ENCODE measurements around the gene ATP8B1.

ATP8B1 gene

DNA sequence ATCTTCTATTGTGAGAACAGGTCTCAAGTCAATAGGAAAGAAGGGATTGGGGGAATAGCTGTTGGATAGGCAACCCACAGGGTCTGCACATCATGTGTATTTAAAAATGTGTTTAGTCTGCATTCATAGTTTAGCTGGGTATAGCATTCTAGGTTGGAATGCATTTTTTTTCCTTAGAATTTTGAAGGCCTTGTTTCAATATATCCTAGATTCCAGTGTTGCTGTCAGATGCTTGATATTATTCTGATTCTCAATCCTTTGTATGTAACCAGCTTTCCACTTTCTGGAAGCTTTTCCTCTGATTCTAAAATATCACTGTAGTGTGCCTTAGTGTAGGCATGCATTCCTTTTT lies 9.0 kb upstream of the ATP8B1 start:
- no peak for DNase-seq (ENCODE audit: low read depth in 1 of 2, low spot score in 1 of 2)
- no peak overlapping the region for H3K4me3 ChIP-seq (replicated peaks; ENCODE audit: insufficient read depth, low read length)
- H3K27me3 ChIP-seq (ENCODE audit: insufficient read depth, poor library complexity, severe bottlenecking): no peaks in the 10 kb centered on the region
- no peak overlapping the region for H3K27ac ChIP-seq (replicated peaks)
- TF ChIP-seq POLR2AphosphoS5 (IDR thresholded peaks at IDR 0.05; ENCODE audit: low read depth): no peak
- no peak for TF ChIP-seq SPI1 (IDR thresholded peaks at IDR 0.05; ENCODE audit: borderline replicate concordance, low read depth)
- TF ChIP-seq GABPA (IDR thresholded peaks at IDR 0.05; ENCODE audit: low read depth): no peak
- TF ChIP-seq, protein P1, sequence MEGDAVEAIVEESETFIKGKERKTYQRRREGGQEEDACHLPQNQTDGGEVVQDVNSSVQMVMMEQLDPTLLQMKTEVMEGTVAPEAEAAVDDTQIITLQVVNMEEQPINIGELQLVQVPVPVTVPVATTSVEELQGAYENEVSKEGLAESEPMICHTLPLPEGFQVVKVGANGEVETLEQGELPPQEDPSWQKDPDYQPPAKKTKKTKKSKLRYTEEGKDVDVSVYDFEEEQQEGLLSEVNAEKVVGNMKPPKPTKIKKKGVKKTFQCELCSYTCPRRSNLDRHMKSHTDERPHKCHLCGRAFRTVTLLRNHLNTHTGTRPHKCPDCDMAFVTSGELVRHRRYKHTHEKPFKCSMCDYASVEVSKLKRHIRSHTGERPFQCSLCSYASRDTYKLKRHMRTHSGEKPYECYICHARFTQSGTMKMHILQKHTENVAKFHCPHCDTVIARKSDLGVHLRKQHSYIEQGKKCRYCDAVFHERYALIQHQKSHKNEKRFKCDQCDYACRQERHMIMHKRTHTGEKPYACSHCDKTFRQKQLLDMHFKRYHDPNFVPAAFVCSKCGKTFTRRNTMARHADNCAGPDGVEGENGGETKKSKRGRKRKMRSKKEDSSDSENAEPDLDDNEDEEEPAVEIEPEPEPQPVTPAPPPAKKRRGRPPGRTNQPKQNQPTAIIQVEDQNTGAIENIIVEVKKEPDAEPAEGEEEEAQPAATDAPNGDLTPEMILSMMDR (IDR thresholded peaks at IDR 0.05; ENCODE audit: insufficient read depth, low read length): no peak
- TF ChIP-seq, protein P2, sequence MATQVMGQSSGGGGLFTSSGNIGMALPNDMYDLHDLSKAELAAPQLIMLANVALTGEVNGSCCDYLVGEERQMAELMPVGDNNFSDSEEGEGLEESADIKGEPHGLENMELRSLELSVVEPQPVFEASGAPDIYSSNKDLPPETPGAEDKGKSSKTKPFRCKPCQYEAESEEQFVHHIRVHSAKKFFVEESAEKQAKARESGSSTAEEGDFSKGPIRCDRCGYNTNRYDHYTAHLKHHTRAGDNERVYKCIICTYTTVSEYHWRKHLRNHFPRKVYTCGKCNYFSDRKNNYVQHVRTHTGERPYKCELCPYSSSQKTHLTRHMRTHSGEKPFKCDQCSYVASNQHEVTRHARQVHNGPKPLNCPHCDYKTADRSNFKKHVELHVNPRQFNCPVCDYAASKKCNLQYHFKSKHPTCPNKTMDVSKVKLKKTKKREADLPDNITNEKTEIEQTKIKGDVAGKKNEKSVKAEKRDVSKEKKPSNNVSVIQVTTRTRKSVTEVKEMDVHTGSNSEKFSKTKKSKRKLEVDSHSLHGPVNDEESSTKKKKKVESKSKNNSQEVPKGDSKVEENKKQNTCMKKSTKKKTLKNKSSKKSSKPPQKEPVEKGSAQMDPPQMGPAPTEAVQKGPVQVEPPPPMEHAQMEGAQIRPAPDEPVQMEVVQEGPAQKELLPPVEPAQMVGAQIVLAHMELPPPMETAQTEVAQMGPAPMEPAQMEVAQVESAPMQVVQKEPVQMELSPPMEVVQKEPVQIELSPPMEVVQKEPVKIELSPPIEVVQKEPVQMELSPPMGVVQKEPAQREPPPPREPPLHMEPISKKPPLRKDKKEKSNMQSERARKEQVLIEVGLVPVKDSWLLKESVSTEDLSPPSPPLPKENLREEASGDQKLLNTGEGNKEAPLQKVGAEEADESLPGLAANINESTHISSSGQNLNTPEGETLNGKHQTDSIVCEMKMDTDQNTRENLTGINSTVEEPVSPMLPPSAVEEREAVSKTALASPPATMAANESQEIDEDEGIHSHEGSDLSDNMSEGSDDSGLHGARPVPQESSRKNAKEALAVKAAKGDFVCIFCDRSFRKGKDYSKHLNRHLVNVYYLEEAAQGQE (IDR thresholded peaks at IDR 0.05; ENCODE audit: insufficient replicate concordance, low read depth): no peak

DNA sequence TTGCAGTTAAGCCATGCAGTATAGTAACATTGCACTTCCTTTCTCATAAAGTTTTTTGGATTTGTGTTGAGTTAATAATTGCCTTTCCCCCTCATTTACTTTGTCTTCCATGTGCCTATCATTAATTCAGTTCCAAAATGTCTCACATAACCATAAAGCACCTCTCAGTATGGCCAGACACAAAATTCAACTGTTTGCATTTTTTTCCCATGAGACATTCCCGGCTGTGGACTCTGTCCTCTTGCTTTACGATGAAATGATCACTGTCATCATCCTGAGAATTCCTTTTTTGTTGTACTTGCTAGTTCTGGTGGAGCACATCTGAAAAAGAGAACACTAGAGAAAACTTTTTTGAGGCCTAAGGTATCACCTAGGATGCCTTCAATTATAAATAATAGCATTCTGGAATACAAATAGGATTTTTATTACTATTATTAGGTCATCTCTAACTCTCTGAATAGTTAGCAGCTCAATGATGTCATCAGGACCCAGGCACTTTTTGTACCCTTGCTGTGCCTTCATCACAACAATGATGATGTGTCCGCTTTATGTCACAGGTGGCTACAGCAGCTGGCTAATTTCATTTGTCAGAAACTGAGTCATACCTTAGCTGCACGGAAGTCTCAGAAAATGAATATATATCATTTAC lies 8.5 kb upstream of the ATP8B1 start:
- Histone ChIP-seq H3K27ac (replicated peaks) (no peak overlapping the region), H3K4me3 (replicated peaks; ENCODE audit: insufficient read depth, low read length) (no peak overlapping the region), H3K27me3 (ENCODE audit: insufficient read depth, poor library complexity, severe bottlenecking) (no peaks in the 10 kb centered on the region)
- TF ChIP-seq, protein P1 (IDR thresholded peaks at IDR 0.05; ENCODE audit: insufficient read depth, low read length): no peak
- no peak for TF ChIP-seq GABPA (IDR thresholded peaks at IDR 0.05; ENCODE audit: low read depth)
- TF ChIP-seq POLR2AphosphoS5 (IDR thresholded peaks at IDR 0.05; ENCODE audit: low read depth): no peak
- TF ChIP-seq SPI1 (IDR thresholded peaks at IDR 0.05; ENCODE audit: borderline replicate concordance, low read depth): no peak
- TF ChIP-seq, protein P2 (IDR thresholded peaks at IDR 0.05; ENCODE audit: insufficient replicate concordance, low read depth): no peak
- DNase-seq (ENCODE audit: low read depth in 1 of 2, low spot score in 1 of 2): no peak

DNA sequence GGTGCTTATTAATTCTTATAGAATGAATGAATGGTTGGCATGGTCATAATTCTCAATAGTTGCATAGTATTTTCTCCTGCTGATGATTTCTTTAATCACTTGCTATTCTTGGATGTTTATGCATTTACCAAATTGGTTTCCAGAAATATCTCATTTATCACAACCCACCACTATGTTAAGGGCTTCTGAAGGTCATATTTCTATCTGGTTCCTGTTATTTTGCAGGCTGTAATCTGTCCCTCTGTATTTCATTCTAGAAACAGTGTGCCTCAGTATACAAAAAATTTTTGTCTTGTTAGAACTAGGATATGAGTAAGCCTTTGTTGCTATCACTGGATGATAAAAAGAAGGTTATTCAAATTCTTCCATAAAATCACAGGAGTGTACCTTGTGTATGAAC lies 6.1 kb upstream of the ATP8B1 start:
- no peak for DNase-seq (ENCODE audit: low read depth in 1 of 2, low spot score in 1 of 2)
- no peak overlapping the region for H3K27ac ChIP-seq (replicated peaks)
- TF ChIP-seq, protein P2 (IDR thresholded peaks at IDR 0.05; ENCODE audit: insufficient replicate concordance, low read depth): no peak
- no peak for TF ChIP-seq POLR2AphosphoS5 (IDR thresholded peaks at IDR 0.05; ENCODE audit: low read depth)
- no peak for TF ChIP-seq GABPA (IDR thresholded peaks at IDR 0.05; ENCODE audit: low read depth)
- TF ChIP-seq SPI1 (IDR thresholded peaks at IDR 0.05; ENCODE audit: borderline replicate concordance, low read depth): no peak
- TF ChIP-seq, protein P1 (IDR thresholded peaks at IDR 0.05; ENCODE audit: insufficient read depth, low read length): no peak
- peaks cover 6% of the 10 kb centered on the region for H3K27me3 ChIP-seq (ENCODE audit: insufficient read depth, poor library complexity, severe bottlenecking)
- H3K4me3 ChIP-seq (replicated peaks; ENCODE audit: insufficient read depth, low read length): no peak overlapping the region
